B cell (primary cell): ENCODE measurements around the gene CEP131.

ENCODE experiments used
- CTCF ChIP-seq: fragments of 200-600 bp; IDR thresholded peaks from one replicate; pipeline ENCODE4 v1.8.0; 2022; ENCODE audit warnings: antibody characterized with exemption, mild to moderate bottlenecking
- EZH2 ChIP-seq: IDR thresholded peaks from 2 replicates; pipeline ENCODE4 v1.6.1; 2012; ENCODE audit warnings: borderline replicate concordance, low read depth, mild to moderate bottlenecking, moderate library complexity, low read length; ENCODE audit not compliant: insufficient read depth, poor library complexity, severe bottlenecking

- TF ChIP-seq CTCF, result no peak
- no peak for TF ChIP-seq EZH2
Measured at GRCh38 chr17:81250286-81251093, 27.7 kb upstream of the CEP131 start.
